ENCODE measurements around the gene NIT1.

DNA sequence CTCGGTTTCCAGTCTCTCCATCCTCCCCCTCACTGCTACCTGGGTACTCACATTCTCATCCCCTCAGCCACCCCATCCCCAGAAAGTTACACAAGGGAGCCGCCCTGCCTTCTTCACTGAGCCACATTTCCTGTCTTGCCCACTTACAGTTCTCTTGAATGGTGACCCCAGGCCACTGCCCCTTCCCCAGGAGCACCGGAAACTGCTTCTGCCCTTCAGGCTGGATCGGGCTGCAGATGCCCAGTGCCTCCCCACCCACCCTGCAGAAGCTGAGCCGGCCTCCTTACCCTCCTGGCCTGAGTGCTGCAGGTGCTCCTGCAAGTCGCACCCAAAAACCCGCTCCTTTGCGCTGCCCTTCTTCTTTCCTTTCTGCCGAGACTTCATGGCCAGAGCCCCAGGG lies 48.7 kb upstream of the NIT1 start:
- TF ChIP-seq, protein P1, sequence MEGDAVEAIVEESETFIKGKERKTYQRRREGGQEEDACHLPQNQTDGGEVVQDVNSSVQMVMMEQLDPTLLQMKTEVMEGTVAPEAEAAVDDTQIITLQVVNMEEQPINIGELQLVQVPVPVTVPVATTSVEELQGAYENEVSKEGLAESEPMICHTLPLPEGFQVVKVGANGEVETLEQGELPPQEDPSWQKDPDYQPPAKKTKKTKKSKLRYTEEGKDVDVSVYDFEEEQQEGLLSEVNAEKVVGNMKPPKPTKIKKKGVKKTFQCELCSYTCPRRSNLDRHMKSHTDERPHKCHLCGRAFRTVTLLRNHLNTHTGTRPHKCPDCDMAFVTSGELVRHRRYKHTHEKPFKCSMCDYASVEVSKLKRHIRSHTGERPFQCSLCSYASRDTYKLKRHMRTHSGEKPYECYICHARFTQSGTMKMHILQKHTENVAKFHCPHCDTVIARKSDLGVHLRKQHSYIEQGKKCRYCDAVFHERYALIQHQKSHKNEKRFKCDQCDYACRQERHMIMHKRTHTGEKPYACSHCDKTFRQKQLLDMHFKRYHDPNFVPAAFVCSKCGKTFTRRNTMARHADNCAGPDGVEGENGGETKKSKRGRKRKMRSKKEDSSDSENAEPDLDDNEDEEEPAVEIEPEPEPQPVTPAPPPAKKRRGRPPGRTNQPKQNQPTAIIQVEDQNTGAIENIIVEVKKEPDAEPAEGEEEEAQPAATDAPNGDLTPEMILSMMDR (IDR thresholded peaks at IDR 0.05) = no peak
- TF ChIP-seq POLR2A (IDR thresholded peaks at IDR 0.05) = no peak

Data from lower leg skin (tissue), 3 donors.